Measurements from ENCODE around the gene ZCCHC24. TPM values are rescaled to one million over a fixed set of nuclear protein-coding genes. Genes with fewer than 3 reads are reported as not detected.
A peak's percentile ranks its signal among the peaks of the same experiment; 100 is the strongest.

The ZCCHC24 gene
- total and polyA plus RNA-seq, 7 donors, result 11.2 to 112 (median 43.0) TPM

GRCh38 chr10:79381804-79382221 is 63.6 kb downstream of the ZCCHC24 start:
- Histone ChIP-seq H3K27ac (peak overlapping the region; percentile 75), H3K4me1 (peaks cover 34% of the 10 kb centered on the region), H3K9me3 (no peaks in the 10 kb centered on the region), H3K4me3 (no peak overlapping the region), H3K36me3 (ENCODE audit: insufficient read depth in 1 of 2, low read depth in 1 of 2) (peaks cover 0 to 30% of the 10 kb centered on the region in 2 donors), H3K27me3 (ENCODE audit: insufficient read depth in 3 of 3, low read length in 2 of 3) (no peaks in the 10 kb centered on the region)
- DNase-seq (peak; percentile 66 to 84), ATAC-seq (peak; percentile 40 to 60 (median 58))
- TF ChIP-seq CTCF (IDR thresholded peaks at IDR 0.05), result no peak
- intact Hi-C loops (cut with DNase I), result no loop called here
- WGBS, 3 donors, result 19 to 49% (median 38%) methylated on average over 11 of the region's 11 CpGs

GRCh38 chr10:79380946-79381721 is 64.3 kb downstream of the ZCCHC24 start:
- ATAC-seq (peak in 2 of 4 donors; percentile 16 to 20), DNase-seq (peak in 1 of 2 donors; percentile 52)
- intact Hi-C loops (cut with DNase I), result no loop called here
- Histone ChIP-seq H3K4me3 (no peak overlapping the region), H3K27ac (peak overlapping the region; percentile 75), H3K27me3 (ENCODE audit: insufficient read depth in 3 of 3, low read length in 2 of 3) (no peaks in the 10 kb centered on the region), H3K4me1 (peaks cover 34% of the 10 kb centered on the region), H3K9me3 (no peaks in the 10 kb centered on the region), H3K36me3 (ENCODE audit: insufficient read depth in 1 of 2, low read depth in 1 of 2) (peaks cover 0 to 25% of the 10 kb centered on the region in 2 donors)
- 57 to 64% (median 58%) methylated on average over 9 of the region's 9 CpGs for WGBS, 3 donors
- no peak for TF ChIP-seq CTCF (IDR thresholded peaks at IDR 0.05)

- no peak for TF ChIP-seq CTCF (IDR thresholded peaks at IDR 0.05)
- Histone ChIP-seq H3K9me3 (no peaks in the 10 kb centered on the region), H3K27me3 (ENCODE audit: insufficient read depth in 3 of 3, low read length in 2 of 3) (no peaks in the 10 kb centered on the region), H3K4me1 (peaks cover 34% of the 10 kb centered on the region), H3K4me3 (no peak overlapping the region), H3K27ac (peak overlapping the region; percentile 75), H3K36me3 (ENCODE audit: insufficient read depth in 1 of 2, low read depth in 1 of 2) (peaks cover 0 to 17% of the 10 kb centered on the region in 2 donors)
- peak; percentile 57 to 79 for DNase-seq
- ATAC-seq, result peak; percentile 38 to 74 (median 64)
- intact Hi-C loops (cut with DNase I), result no loop called here
- 44 to 62% (median 48%) methylated on average over 14 of the region's 14 CpGs for WGBS, 3 donors
Observed at GRCh38 chr10:79380125-79380945, 65.1 kb downstream of the ZCCHC24 start.

- intact Hi-C loops (cut with DNase I), result loop anchor here (10.0 kb wide), 2 partner anchors 225 to 545 kb away; no protein-coding TSS in a partner anchor
- WGBS, 3 donors, result 10 to 17% (median 13%) methylated on average over 7 to 9 of the region's 9 CpGs
- peaks cover 0 to 9% of the 10 kb centered on the region in 2 donors for H3K36me3 ChIP-seq (ENCODE audit: insufficient read depth in 1 of 2, low read depth in 1 of 2)
- peak overlapping the region; percentile 75 for H3K27ac ChIP-seq
- no peak for TF ChIP-seq CTCF (IDR thresholded peaks at IDR 0.05)
- no peak overlapping the region for H3K4me3 ChIP-seq
- no peaks in the 10 kb centered on the region for H3K27me3 ChIP-seq (ENCODE audit: insufficient read depth in 3 of 3, low read length in 2 of 3)
- DNase-seq, result peak; percentile 56 to 77
- ATAC-seq, result peak; percentile 36 to 57 (median 48)
- H3K9me3 ChIP-seq, result no peaks in the 10 kb centered on the region
- peaks cover 41% of the 10 kb centered on the region for H3K4me1 ChIP-seq
Observed at GRCh38 chr10:79379512-79380124, 65.8 kb downstream of the ZCCHC24 start.
